Neutrophil (primary cell): ENCODE results near the gene UBQLN2.
"Not testable (repeated sequence)": the region's sequence is repeated elsewhere in the genome, so short reads cannot be mapped to it uniquely, and the experiment has no call there.

ENCODE experiments used
- H3K27ac ChIP-seq: fragments of 200-600 bp; sonication (generic); 2 replicates; pipeline ENCODE4 v1.5.1; 2016; ENCODE audit warnings: mild to moderate bottlenecking, moderate library complexity
- H3K27me3 ChIP-seq: fragments of 200-600 bp; sonication (generic); 2 replicates; pipeline ENCODE4 v1.6.0; 2016; ENCODE audit warnings: mild to moderate bottlenecking
- H3K36me3 ChIP-seq: fragments of 200-600 bp; sonication (generic); 2 replicates; pipeline ENCODE4 v1.5.1; 2017
- H3K4me1 ChIP-seq, 2 experiments: fragments of 200-600 bp in 1 of 2; sonication (generic) in 1 of 2; 1 replicate in 1 of 2; 2 replicates in 1 of 2; pipeline versions ENCODE4 v1.5.1 to v1.6.1; 2013 to 2016; ENCODE audit warnings: low read depth in 1 of 2, low read length in 1 of 2, mild to moderate bottlenecking in 1 of 2, moderate library complexity in 1 of 2; ENCODE audit not compliant: control insufficient read depth in 1 of 2, insufficient read depth in 1 of 2
- H3K4me3 ChIP-seq, 2 experiments: fragments of 200-600 bp in 1 of 2; sonication (generic) in 1 of 2; 1 replicate in 1 of 2; 2 replicates in 1 of 2; pipeline ENCODE4 v1.5.1; 2013 to 2016; ENCODE audit warnings: low read depth in 1 of 2, low read length in 1 of 2, mild to moderate bottlenecking in 1 of 2, moderate library complexity in 1 of 2
- H3K9me3 ChIP-seq: fragments of 200-600 bp; sonication (generic); 2 replicates; pipeline ENCODE4 v1.5.1; 2016
- TF ChIP-seq, protein P1 (sequence below): fragments of 200-600 bp; sonication (generic); IDR thresholded peaks from 2 replicates; pipeline ENCODE4 v1.5.1; 2016; ENCODE audit warnings: antibody characterized with exemption

The UBQLN2 gene

DNA sequence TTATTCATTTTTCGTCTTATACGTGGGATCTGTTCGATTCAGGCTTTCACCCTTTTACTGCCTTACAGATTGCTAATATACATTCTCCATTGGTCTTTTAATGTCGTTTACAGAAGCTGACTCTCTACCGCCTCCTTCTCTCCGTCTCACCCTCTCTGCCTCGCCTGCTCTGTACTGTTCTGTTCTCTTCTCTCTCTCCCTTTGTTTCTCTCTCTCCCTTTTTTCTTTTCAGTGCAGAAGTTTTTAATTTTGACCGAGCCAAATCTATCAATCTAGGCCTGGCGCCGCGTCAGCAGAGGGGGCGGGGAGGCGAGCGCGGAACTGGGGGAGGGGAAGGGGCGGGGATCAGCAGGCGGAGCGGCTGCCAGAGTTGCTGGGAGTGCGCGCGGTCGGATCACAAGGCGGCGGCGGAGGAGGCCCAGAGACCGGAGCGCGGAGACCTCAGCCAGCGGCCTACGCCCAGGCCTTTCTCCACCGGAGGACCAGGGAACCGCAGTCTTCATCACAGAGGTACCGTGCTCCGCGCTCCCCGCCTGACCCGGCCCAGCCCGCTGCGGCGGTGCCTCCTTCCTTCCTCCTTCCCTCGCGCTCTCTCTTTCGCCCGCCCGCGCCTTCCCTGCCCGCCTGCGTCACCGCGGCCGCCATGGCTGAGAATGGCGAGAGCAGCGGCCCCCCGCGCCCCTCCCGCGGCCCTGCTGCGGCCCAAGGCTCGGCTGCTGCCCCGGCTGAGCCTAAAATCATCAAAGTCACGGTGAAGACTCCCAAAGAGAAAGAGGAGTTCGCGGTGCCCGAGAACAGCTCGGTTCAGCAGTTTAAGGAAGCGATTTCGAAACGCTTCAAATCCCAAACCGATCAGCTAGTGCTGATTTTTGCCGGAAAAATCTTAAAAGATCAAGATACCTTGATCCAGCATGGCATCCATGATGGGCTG is at the start of gene UBQLN2:
Gene UBQLN2 (plus strand): TSS at position 397 of the 931 bp plus-strand sequence. CDS start 247 bp downstream, at position 644.
- H3K27me3 ChIP-seq, result no peaks in the 10 kb centered on the region
- H3K27ac ChIP-seq, result peak within 1 kb of the TSS; percentile 91
- TF ChIP-seq, protein P1, sequence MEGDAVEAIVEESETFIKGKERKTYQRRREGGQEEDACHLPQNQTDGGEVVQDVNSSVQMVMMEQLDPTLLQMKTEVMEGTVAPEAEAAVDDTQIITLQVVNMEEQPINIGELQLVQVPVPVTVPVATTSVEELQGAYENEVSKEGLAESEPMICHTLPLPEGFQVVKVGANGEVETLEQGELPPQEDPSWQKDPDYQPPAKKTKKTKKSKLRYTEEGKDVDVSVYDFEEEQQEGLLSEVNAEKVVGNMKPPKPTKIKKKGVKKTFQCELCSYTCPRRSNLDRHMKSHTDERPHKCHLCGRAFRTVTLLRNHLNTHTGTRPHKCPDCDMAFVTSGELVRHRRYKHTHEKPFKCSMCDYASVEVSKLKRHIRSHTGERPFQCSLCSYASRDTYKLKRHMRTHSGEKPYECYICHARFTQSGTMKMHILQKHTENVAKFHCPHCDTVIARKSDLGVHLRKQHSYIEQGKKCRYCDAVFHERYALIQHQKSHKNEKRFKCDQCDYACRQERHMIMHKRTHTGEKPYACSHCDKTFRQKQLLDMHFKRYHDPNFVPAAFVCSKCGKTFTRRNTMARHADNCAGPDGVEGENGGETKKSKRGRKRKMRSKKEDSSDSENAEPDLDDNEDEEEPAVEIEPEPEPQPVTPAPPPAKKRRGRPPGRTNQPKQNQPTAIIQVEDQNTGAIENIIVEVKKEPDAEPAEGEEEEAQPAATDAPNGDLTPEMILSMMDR, result no peak
- H3K4me1 ChIP-seq, result peaks cover 22 to 35% of the 10 kb centered on the region in 2 experiments
- H3K4me3 ChIP-seq, result peak within 1 kb of the TSS; percentile 69 to 74
- no peaks in the 10 kb centered on the region for H3K36me3 ChIP-seq
- no peaks in the 10 kb centered on the region for H3K9me3 ChIP-seq

DNA sequence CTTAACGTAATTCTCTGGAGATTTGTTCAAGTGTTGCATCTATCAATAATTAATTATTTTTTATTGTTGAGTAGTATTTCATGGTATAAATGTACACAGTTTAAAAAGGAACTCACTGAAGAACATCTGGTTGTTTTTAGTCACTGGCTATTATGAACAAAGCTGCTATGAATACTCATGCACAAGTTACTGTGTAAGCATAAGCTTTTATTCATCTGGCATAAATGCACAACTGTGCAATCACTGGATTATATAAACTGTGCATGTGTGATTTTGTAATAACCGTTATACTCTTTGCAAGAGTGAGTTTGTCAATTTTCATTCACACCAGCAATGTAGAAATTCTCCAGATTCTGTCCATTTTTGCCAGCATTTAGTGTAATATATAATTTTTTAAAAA is 43.8 kb upstream of the UBQLN2 start:
- no peaks in the 10 kb centered on the region for H3K27me3 ChIP-seq
- H3K4me3 ChIP-seq, result no peak overlapping the region
- no peaks in the 10 kb centered on the region for H3K36me3 ChIP-seq
- H3K4me1 ChIP-seq, result no peaks in the 10 kb centered on the region
- H3K9me3 ChIP-seq, result no peaks in the 10 kb centered on the region
- TF ChIP-seq, protein P1, result no peak
- H3K27ac ChIP-seq, result no peak overlapping the region

DNA sequence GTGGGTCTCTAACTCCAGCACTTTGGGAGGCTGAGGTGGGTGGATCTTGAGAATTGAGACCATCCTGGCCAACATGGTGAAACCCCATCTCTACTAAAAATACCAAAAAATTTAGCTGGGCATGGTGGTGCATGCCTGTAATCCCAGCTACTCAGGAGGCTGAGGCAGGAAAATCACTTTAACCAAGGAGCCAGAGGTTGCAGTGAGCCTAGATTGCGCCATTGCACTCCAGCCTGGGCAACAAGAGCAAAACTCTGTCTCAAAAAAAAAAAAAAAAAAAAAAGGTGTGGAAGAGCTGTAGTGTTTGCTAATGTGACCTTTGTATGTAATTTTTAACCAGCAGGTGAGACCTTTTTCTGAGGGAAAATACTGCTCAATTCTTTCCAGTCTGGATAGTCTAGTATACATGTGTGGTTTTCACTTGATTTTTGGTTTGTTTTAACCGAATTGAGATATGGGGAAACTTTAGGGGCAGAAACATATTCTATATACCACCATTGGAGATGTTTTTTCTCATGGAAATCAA is 33.9 kb upstream of the UBQLN2 start:
- H3K27ac ChIP-seq, H3K4me1 ChIP-seq, H3K27me3 ChIP-seq, H3K36me3 ChIP-seq, H3K9me3 ChIP-seq, H3K4me3 ChIP-seq: not testable (repeated sequence)

DNA sequence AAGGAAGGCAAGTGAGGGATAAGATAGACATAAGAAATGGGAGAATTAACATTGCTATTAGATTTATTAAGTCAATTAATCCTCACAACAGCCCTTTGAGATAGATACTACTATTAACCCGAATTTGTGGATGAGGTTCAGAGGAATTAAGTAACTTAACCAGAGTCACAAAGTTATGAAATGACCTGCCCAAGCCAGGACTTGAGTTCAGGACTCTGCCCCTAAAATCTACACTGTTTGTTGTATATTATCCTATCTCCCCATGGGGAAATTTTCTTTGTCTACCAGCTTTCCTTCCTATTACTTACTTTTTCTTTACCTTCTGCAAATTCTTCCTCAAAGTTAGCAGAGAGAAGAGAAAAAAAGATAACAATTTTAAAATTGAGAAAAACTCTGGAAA is 33.4 kb upstream of the UBQLN2 start:
- Histone ChIP-seq H3K27me3 (no peaks in the 10 kb centered on the region), H3K9me3 (no peaks in the 10 kb centered on the region), H3K36me3 (no peaks in the 10 kb centered on the region), H3K27ac (no peak overlapping the region), H3K4me3 (no peak overlapping the region), H3K4me1 (no peaks in the 10 kb centered on the region)
- TF ChIP-seq, protein P1, result no peak

DNA sequence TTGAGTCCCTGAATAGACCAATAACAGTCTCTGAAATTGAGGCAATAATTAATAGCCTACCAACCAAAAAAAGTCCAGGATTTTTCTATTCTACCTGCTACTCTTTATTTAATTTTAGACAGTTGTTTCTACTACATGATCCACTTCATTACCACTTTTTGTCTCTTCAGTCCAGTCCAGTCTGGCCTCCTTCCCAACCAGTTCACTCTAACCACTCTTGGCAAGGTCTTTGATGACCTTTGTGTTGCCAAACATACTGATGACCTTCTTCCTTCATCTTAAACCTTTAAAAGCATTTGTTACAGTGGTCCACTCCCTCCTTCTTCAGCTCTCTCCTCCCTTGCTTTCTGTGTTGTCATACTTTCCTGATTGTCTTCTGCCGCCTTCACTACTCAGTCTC is 12.8 kb upstream of the UBQLN2 start:
- H3K36me3 ChIP-seq, result no peaks in the 10 kb centered on the region
- no peaks in the 10 kb centered on the region for H3K4me1 ChIP-seq
- no peaks in the 10 kb centered on the region for H3K9me3 ChIP-seq
- TF ChIP-seq, protein P1, result no peak
- no peak overlapping the region for H3K27ac ChIP-seq
- H3K4me3 ChIP-seq, result no peak overlapping the region
- no peaks in the 10 kb centered on the region for H3K27me3 ChIP-seq

DNA sequence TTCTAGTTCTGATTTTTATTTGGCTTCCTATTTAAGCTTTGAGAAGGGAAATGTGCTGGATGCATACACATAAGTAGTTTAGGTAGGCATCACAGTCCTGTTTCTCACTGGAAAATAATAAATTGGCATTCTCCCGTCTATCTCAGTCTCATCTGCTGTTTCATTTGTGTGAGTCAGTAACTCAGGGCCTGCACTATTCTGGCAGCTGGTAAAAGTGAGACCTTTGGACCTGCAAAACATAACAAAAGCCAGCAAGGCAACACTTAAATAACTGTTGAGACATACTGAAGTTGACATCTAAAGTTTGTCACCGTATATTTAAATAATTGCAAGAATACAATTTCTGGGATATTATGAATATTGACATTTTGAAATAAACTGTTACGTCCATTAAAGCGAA is 8.6 kb upstream of the UBQLN2 start:
- Histone ChIP-seq H3K27ac (no peak overlapping the region), H3K4me3 (no peak overlapping the region), H3K36me3 (no peaks in the 10 kb centered on the region), H3K27me3 (no peaks in the 10 kb centered on the region), H3K4me1 (no peaks in the 10 kb centered on the region), H3K9me3 (no peaks in the 10 kb centered on the region)
- TF ChIP-seq, protein P1, result no peak
